HL-60 (cell line): ENCODE results near the gene SLC6A7.
"Not testable (repeated sequence)": the region's sequence is repeated elsewhere in the genome, so short reads cannot be mapped to it uniquely, and the experiment has no call there.

ENCODE experiments used
- DNase-seq, 2 experiments: peaks; one replicate each; pipeline ENCODE4 v3.0.0-alpha.2; 2010 to 2020; ENCODE audit warnings: low read depth in 1 of 2, low spot score in 1 of 2
- H3K27ac ChIP-seq: fragments of 250-450 bp; sonication (Bioruptor Pico); replicated peaks from 2 replicates; pipeline ENCODE4 v1.5.1; 2020; ENCODE audit warnings: mild to moderate bottlenecking, moderate library complexity
- H3K27me3 ChIP-seq: fragments of 250-450 bp; sonication (Bioruptor Pico); 2 replicates; pipeline ENCODE4 v1.5.1; 2021; ENCODE audit warnings: mild to moderate bottlenecking, moderate library complexity; ENCODE audit not compliant: insufficient read depth, poor library complexity, severe bottlenecking
- H3K4me3 ChIP-seq: replicated peaks from 2 replicates; pipeline ENCODE4 v1.5.1; 2011; ENCODE audit warnings: mild to moderate bottlenecking, control low read depth, low read length; ENCODE audit not compliant: insufficient read depth
- CTCF ChIP-seq: IDR thresholded peaks from one replicate; pipeline ENCODE4 v1.5.1; 2011; ENCODE audit warnings: low read length, control low read depth, inconsistent platforms; ENCODE audit not compliant: insufficient read depth
- GABPA ChIP-seq: IDR thresholded peaks from 2 replicates; pipeline ENCODE4 v1.6.1; 2012; ENCODE audit warnings: low read depth
- POLR2AphosphoS5 ChIP-seq: IDR thresholded peaks from 2 replicates; pipeline ENCODE4 v1.6.1; 2012; ENCODE audit warnings: low read depth
- SPI1 ChIP-seq: IDR thresholded peaks from 2 replicates; pipeline ENCODE4 v1.6.1; 2012; ENCODE audit warnings: low read depth, mild to moderate bottlenecking, borderline replicate concordance
- TF ChIP-seq, protein P1 (sequence below): IDR thresholded peaks from 2 replicates; pipeline ENCODE4 v1.6.1; 2012; ENCODE audit warnings: low read depth; ENCODE audit not compliant: insufficient replicate concordance

The SLC6A7 gene

GRCh38 chr5:150229571-150229970, 39.7 kb downstream of the SLC6A7 start:
- no peak for DNase-seq
- H3K4me3 ChIP-seq = no peak overlapping the region
- TF ChIP-seq, protein P1, sequence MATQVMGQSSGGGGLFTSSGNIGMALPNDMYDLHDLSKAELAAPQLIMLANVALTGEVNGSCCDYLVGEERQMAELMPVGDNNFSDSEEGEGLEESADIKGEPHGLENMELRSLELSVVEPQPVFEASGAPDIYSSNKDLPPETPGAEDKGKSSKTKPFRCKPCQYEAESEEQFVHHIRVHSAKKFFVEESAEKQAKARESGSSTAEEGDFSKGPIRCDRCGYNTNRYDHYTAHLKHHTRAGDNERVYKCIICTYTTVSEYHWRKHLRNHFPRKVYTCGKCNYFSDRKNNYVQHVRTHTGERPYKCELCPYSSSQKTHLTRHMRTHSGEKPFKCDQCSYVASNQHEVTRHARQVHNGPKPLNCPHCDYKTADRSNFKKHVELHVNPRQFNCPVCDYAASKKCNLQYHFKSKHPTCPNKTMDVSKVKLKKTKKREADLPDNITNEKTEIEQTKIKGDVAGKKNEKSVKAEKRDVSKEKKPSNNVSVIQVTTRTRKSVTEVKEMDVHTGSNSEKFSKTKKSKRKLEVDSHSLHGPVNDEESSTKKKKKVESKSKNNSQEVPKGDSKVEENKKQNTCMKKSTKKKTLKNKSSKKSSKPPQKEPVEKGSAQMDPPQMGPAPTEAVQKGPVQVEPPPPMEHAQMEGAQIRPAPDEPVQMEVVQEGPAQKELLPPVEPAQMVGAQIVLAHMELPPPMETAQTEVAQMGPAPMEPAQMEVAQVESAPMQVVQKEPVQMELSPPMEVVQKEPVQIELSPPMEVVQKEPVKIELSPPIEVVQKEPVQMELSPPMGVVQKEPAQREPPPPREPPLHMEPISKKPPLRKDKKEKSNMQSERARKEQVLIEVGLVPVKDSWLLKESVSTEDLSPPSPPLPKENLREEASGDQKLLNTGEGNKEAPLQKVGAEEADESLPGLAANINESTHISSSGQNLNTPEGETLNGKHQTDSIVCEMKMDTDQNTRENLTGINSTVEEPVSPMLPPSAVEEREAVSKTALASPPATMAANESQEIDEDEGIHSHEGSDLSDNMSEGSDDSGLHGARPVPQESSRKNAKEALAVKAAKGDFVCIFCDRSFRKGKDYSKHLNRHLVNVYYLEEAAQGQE = no peak
- TF ChIP-seq SPI1 = no peak
- TF ChIP-seq POLR2AphosphoS5 = no peak
- no peak for TF ChIP-seq GABPA
- TF ChIP-seq CTCF = no peak
- no peak overlapping the region for H3K27ac ChIP-seq
- H3K27me3 ChIP-seq = peaks cover 2% of the 10 kb centered on the region

- TF ChIP-seq POLR2AphosphoS5 = no peak
- no peak for TF ChIP-seq SPI1
- no peak for TF ChIP-seq CTCF
- TF ChIP-seq, protein P1 = no peak
- TF ChIP-seq GABPA = no peak
- no peak for DNase-seq
Measured at GRCh38 chr5:150230842-150231241, 41.0 kb downstream of the SLC6A7 start.

DNA sequence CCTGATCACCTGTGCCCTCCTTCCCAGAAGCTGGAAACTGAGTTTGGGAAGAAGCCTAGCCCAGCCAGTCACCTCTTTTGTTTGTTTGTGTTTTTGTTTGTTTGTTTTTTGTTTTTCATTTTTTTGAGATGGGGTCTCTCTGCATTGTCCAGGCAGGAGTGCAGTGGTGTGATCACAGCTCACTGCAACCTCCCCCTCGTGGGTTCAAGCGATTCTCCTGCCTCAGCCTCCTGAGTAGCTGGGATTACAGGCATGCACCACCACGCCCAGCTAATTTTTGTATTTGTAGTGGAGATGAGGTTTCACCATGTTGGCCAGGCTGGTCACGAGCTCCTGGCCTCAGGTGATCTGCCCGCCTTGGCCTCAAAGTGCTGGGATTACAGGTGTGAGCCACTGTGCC, 43.8 kb downstream of the SLC6A7 start:
- not testable (repeated sequence) for DNase-seq, H3K4me3 ChIP-seq, H3K27ac ChIP-seq, H3K27me3 ChIP-seq

More at GRCh38 chr5:150230842-150231241, 41.0 kb downstream of the SLC6A7 start:
- no peak overlapping the region for H3K27ac ChIP-seq
- H3K27me3 ChIP-seq = peaks cover 2% of the 10 kb centered on the region
- no peak overlapping the region for H3K4me3 ChIP-seq

GRCh38 chr5:150234576-150235499, 45.0 kb downstream of the SLC6A7 start:
- DNase-seq = no peak
- no peak overlapping the region for H3K27ac ChIP-seq
- H3K4me3 ChIP-seq = no peak overlapping the region
- no peaks in the 10 kb centered on the region for H3K27me3 ChIP-seq
- no peak for TF ChIP-seq CTCF
- no peak for TF ChIP-seq POLR2AphosphoS5
- TF ChIP-seq GABPA = no peak
- TF ChIP-seq, protein P1 = no peak
- TF ChIP-seq SPI1 = no peak
